Measurements from ENCODE around the gene SLC1A5.

Gene SLC1A5

DNA sequence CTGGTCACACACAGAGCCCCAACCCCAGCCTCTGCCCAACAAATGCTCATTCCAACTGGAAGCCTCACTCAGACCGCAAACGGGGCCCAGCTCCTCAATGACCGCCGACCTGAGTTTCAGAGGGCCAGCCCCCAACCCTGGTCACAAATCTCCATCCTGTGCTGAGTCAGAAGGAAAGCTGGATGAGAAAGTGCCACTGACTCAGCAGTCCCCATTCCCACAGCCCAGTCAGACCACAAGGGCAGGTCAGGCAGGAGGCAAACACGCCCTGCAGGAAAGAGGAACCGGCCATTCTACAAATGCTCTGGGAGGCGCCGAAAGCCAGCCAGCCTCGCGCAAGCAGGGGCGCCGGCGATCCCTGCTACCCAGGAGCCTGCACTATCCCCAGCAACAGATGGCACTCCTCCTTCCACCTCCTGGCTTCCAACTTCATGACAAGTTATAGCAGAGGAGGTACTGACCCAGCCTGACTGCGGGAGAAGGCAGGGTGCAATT, 57.3 kb downstream of the SLC1A5 start:
- peak; percentile 63 for DNase-seq (ENCODE audit: low read depth)
- TF ChIP-seq CTCF (IDR thresholded peaks at IDR 0.05; ENCODE audit: control insufficient read depth, insufficient read depth, low read depth, low read length, missing control alignments), result no peak
- H3K4me3 ChIP-seq (ENCODE audit: control insufficient read depth, low read depth, low read length), result no peak overlapping the region

GRCh38 chr19:46730595-46730994, 57.8 kb downstream of the SLC1A5 start:
- H3K4me3 ChIP-seq (ENCODE audit: control insufficient read depth, low read depth, low read length), result no peak overlapping the region
- TF ChIP-seq CTCF (IDR thresholded peaks at IDR 0.05; ENCODE audit: control insufficient read depth, insufficient read depth, low read depth, low read length, missing control alignments), result no peak
- DNase-seq (ENCODE audit: low read depth), result no peak

DNA sequence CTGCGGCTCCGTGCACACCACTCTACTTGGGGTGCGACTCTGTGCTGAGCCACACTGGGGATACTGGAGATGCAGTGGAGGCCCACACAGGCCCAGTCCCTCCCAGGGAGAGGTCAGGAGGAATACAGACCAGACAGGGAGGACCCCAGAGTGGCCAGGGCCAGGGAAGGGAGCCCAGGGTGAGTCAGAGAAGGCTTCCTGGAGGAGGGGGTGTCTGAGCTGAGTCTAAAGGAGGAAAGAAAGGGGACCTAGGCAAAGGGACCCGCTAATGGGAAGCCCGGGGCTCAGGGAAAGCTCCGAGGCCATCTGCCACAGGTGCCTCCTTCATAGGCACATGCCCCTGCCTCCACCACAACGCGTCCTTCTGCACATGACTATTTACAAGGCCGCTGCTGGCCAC, 58.2 kb downstream of the SLC1A5 start:
- no peak for TF ChIP-seq CTCF (IDR thresholded peaks at IDR 0.05; ENCODE audit: control insufficient read depth, insufficient read depth, low read depth, low read length, missing control alignments)
- no peak overlapping the region for H3K4me3 ChIP-seq (ENCODE audit: control insufficient read depth, low read depth, low read length)

DNA sequence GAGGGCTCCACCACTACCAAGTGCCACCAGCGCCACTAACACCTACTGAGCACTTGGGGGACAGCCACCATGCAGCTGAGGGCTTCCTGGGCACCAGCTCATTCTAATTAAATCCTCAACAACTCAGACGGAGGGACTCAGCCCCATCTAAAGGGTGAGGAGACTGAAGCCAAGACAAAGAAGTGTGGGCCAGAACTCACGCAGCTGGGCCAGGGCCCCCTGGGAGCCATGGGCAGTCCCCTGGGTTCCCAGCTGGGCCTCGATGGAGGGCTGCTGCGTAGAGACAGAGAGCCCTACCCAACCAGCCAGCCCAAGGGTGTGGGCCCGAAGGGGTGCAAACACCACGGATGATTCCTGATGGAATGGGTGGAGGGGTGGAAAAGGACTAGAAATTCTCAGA, 58.7 kb downstream of the SLC1A5 start:
- no peak for TF ChIP-seq CTCF (IDR thresholded peaks at IDR 0.05; ENCODE audit: control insufficient read depth, insufficient read depth, low read depth, low read length, missing control alignments)
- no peak overlapping the region for H3K4me3 ChIP-seq (ENCODE audit: control insufficient read depth, low read depth, low read length)
- DNase-seq (ENCODE audit: low read depth), result no peak

More for the DNA sequence above, 58.2 kb downstream of the SLC1A5 start:
- no peak for DNase-seq (ENCODE audit: low read depth)

- DNase-seq (ENCODE audit: low read depth), result no peak
- no peak overlapping the region for H3K4me3 ChIP-seq (ENCODE audit: control insufficient read depth, low read depth, low read length)
- peak; percentile 93 for TF ChIP-seq CTCF (IDR thresholded peaks at IDR 0.05; ENCODE audit: control insufficient read depth, insufficient read depth, low read depth, low read length, missing control alignments)
These were observed 59.6 kb downstream of the SLC1A5 start for GRCh38 chr19:46728693-46729339.

DNA sequence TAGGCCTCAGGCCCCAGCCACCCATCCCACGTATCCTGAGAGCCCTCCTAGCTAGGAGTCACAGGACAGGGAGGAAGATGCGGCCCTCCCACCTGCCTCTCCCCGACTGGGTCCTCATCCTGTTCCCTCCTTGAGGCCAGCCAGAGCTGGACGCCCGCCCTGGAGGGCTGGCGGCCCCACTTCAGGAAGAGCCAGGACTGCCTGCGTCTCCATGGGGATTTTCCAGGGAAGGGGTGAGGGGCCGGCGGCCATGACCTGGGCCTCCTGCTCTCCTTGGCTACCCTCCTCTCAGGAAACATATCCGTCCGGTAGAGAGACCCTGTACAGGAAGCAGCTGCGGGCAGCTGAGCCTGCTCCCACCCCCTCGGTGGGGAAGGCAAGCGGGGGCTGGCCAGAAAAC, 60.2 kb downstream of the SLC1A5 start:
- no peak for TF ChIP-seq CTCF (IDR thresholded peaks at IDR 0.05; ENCODE audit: control insufficient read depth, insufficient read depth, low read depth, low read length, missing control alignments)
- no peak overlapping the region for H3K4me3 ChIP-seq (ENCODE audit: control insufficient read depth, low read depth, low read length)
- no peak for DNase-seq (ENCODE audit: low read depth)
